PC-3 (cell line): ENCODE data around the gene SEL1L.

Experiments
- EZH2phosphoT487 ChIP-seq: fragments of 300-600 bp; sonication (generic); IDR thresholded peaks from 2 replicates; pipeline ENCODE4 v1.6.1; 2018; ENCODE audit warnings: mild to moderate bottlenecking, antibody characterized with exemption, low read length, borderline replicate concordance
- TF ChIP-seq, protein P1 (sequence below): fragments of 300-600 bp; sonication (generic); conservative IDR thresholded peaks from 2 replicates; pipeline ENCODE4 v1.5.1; 2017; ENCODE audit warnings: antibody characterized with exemption, low read depth, mild to moderate bottlenecking, low read length

DNA sequence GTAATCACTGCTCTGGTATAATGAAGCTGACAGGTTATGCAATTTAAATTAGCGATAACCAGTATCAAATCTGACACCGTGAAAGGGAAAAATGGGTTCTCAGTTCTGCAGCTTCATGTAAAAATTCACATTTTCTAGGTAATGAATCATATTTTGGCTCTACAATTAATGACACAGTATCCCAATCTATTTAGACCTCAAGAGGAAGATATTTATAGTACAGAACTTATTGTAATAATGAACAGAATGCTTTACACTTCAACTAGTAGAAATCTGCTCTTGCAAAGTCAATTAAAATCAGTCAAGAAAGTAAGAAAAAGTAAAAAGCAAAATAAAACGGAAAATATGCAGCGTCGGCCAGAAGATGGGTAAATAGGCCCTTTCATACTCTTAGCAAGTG is 24.3 kb downstream of the SEL1L start:
- TF ChIP-seq, protein P1, sequence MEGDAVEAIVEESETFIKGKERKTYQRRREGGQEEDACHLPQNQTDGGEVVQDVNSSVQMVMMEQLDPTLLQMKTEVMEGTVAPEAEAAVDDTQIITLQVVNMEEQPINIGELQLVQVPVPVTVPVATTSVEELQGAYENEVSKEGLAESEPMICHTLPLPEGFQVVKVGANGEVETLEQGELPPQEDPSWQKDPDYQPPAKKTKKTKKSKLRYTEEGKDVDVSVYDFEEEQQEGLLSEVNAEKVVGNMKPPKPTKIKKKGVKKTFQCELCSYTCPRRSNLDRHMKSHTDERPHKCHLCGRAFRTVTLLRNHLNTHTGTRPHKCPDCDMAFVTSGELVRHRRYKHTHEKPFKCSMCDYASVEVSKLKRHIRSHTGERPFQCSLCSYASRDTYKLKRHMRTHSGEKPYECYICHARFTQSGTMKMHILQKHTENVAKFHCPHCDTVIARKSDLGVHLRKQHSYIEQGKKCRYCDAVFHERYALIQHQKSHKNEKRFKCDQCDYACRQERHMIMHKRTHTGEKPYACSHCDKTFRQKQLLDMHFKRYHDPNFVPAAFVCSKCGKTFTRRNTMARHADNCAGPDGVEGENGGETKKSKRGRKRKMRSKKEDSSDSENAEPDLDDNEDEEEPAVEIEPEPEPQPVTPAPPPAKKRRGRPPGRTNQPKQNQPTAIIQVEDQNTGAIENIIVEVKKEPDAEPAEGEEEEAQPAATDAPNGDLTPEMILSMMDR: no peak
- TF ChIP-seq EZH2phosphoT487: no peak
